ENCODE measurements around the gene EZH1. TPM values are rescaled to one million over a fixed set of nuclear protein-coding genes. Genes with fewer than 3 reads are reported as not detected.

Gene EZH1
- total RNA-seq, 6 donors from 2014 or later: 30.7 to 122 (median 55.0) TPM

DNA sequence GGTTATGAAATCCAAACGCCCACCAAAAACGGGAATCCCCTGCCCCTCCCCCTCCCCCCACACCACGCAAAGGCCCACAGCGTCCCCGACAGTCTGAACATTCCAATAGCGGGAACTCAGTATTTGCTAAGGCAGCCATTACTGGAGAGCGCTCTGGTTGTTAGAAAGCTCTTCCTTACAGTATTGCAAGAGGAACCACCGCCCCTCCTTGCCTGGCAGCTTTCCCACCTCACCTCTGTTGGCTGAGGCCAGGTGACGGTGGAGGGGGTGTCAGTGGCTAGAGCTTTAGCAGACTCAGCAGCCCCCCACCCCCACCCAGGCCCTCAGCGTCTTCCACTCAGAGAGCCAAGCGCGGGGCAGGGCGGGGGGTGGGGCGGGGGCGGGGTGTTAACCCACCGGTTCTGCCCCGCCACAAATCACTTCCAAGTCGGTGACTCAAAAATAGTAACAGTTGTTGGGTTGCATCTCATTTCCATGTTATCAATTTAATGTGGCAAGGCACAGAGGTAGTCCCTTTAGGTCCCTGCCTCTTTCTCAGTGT lies 65.8 kb downstream of the EZH1 start:
- Histone ChIP-seq H3K4me1 (peaks cover 73 to 88% (median 75%) of the 10 kb centered on the region in 4 donors), H3K27me3 (peaks cover 0 to 9% (median 3%) of the 10 kb centered on the region in 4 donors), H3K27ac (peak overlapping the region; percentile 91 to 98 (median 93)), H3K36me3 (no peaks in the 10 kb centered on the region), H3K4me3 (peak overlapping the region in 3 of 4 donors; percentile 85 to 92 (median 85)), H3K9me3 (no peaks in the 10 kb centered on the region)
- peak; percentile 39 to 76 for DNase-seq
- TF ChIP-seq EP300 (IDR thresholded peaks at IDR 0.05): peak in 1 of 4 donors; percentile 2
- no peak for TF ChIP-seq POLR2AphosphoS5 (IDR thresholded peaks at IDR 0.05)
- WGBS, 2 donors: 3 to 6% methylated on average over 13 to 16 of the region's 18 CpGs
- no peak for ATAC-seq (ENCODE audit: low FRiP score in 2 of 2)

DNA sequence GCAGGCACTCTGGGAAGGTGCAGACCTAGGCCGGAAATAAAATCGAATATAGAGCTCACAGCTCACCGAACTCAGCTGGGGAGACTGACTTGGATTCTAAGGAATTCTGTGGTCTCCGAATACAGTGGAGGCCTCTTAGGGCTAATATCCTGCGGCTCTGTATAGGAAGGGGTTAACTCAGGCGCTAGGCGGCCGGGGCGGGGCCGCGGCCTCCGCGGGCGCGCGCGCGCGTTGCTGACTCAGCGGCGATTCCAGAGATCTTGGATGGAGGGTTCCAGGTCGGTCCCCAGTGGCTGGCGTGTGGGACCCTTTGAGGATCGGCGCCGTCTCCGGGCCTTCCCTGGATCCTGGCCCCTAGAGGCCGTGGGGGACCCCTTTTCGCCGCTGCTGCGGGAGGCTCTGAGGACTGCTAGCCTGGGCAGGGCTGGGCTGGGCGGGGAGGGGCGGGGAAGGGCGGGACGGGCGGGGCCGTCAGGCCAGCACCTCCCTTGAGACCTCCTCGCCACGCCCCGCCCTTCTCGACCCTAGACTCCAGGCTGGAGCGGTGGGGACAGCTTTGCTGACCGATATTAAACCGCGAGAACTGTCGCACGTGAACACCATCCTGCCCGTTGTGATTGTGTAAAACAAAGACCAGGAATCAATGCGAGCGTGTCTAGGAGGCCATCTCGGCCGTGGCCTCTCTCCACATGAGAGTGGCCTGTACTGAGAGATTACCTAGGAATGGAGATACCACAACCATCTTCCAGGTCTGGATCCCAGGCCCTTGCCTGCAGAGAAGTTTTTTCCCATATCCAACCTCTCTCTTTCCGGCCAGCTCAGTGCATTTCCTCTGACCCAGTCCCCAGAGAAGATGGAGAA lies 66.7 kb downstream of the EZH1 start:
- ATAC-seq (ENCODE audit: low FRiP score in 2 of 2): peak; percentile 70 to 79
- WGBS, 2 donors: 1% methylated on average over 17 to 23 of the region's 53 CpGs
- peak; percentile 94 to 98 for DNase-seq
- TF ChIP-seq POLR2A (IDR thresholded peaks at IDR 0.05) (peak in 3 of 4 donors; percentile 34 to 65 (median 54)), POLR2AphosphoS5 (IDR thresholded peaks at IDR 0.05) (peak; percentile 29 to 56)
- TF ChIP-seq, protein P1, sequence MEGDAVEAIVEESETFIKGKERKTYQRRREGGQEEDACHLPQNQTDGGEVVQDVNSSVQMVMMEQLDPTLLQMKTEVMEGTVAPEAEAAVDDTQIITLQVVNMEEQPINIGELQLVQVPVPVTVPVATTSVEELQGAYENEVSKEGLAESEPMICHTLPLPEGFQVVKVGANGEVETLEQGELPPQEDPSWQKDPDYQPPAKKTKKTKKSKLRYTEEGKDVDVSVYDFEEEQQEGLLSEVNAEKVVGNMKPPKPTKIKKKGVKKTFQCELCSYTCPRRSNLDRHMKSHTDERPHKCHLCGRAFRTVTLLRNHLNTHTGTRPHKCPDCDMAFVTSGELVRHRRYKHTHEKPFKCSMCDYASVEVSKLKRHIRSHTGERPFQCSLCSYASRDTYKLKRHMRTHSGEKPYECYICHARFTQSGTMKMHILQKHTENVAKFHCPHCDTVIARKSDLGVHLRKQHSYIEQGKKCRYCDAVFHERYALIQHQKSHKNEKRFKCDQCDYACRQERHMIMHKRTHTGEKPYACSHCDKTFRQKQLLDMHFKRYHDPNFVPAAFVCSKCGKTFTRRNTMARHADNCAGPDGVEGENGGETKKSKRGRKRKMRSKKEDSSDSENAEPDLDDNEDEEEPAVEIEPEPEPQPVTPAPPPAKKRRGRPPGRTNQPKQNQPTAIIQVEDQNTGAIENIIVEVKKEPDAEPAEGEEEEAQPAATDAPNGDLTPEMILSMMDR (IDR thresholded peaks at IDR 0.05): no peak
- Histone ChIP-seq H3K27ac (peak overlapping the region; percentile 91 to 98 (median 93)), H3K36me3 (peaks cover 0 to 5% (median 2%) of the 10 kb centered on the region in 4 donors), H3K9me3 (no peaks in the 10 kb centered on the region), H3K27me3 (peaks cover 0 to 6% (median 3%) of the 10 kb centered on the region in 4 donors), H3K4me1 (peaks cover 73 to 88% (median 76%) of the 10 kb centered on the region in 4 donors), H3K4me3 (peak overlapping the region; percentile 64 to 92 (median 85))

DNA sequence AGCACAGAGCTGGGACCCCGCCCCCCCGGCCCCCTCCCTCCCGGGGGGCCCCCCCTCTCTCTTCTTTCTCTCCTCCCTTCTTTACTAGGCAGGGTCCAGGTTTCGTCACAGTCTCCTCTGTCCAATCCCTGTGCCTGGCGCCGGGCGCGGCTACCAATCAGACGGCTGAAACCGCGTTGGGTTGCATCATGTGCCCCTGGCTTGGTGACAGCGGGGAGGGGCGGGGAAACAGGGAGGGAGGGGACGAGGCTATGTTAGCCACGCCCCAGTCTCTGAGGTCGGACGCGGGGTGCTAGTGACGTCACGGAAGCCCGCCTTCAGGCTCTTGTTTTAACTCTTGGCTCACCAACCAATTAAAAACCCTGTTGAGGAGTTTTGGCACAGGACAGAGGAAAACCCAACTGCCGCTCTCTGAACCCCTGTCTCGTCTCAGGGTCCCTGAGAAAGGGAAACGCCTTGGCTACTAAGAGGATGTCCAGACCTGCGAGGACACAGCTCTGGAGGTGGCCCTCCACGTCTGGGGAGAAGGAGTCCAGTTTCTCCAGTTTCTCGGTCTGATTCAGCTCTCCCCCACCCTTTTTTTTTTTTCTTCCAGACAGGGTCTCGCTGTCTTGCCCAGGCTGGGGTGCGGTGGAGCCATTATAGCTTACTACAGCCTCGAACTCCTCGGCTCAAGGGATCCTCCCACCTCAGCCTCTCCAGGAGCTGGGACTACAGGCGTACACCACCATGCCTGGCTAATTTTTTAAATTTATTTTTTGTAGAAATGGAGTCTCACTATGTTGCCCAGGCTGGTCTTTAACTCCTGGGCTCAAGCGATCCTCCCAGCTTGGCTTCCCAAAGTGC lies 67.6 kb downstream of the EZH1 start:
- DNase-seq: peak; percentile 98 to 99
- peaks cover 64 to 79% (median 68%) of the 10 kb centered on the region in 4 donors for H3K4me1 ChIP-seq
- TF ChIP-seq, protein P1 (IDR thresholded peaks at IDR 0.05): no peak
- TF ChIP-seq POLR2AphosphoS5 (IDR thresholded peaks at IDR 0.05): peak in 1 of 2 donors; percentile 13
- H3K27me3 ChIP-seq: peaks cover 0 to 6% (median 1%) of the 10 kb centered on the region in 4 donors
- H3K4me3 ChIP-seq: peak overlapping the region; percentile 81 to 92 (median 85)
- 2 to 5% methylated on average over 12 to 30 of the region's 33 CpGs for WGBS, 2 donors
- peak; percentile 86 to 94 for ATAC-seq (ENCODE audit: low FRiP score in 2 of 2)
- H3K36me3 ChIP-seq: peaks cover 0 to 15% (median 6%) of the 10 kb centered on the region in 4 donors
- peak overlapping the region; percentile 91 to 98 (median 93) for H3K27ac ChIP-seq
- H3K9me3 ChIP-seq: no peaks in the 10 kb centered on the region

DNA sequence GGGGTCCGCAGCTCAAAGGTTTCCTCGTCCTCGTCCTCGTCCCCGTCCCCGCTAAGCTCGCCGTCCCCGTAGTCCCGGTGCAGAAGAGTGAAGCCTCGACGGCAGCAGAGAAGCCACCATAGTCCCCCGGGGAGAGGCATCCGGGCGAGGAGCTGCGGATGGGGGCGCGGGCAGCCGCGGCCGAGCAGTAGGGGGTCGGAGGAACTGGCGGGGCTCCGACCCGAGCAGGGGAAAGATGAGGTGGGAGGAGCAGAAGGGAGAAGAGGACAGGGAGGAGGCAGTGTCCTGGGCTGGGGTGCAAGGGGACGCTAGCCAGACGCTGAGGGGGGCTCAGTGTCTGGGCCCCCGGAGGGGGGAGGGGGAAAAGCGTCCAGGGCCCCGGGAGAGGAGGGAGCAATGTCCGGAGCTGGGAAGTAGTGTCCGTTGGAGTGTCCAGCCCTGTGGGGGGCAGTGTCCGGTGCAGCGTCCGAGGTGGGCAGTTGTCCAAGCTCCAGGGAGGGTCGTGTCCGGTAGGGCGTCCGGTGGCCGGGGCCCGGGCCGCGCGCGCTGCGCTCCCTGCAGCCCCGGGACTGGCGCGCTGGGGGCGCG lies 68.3 kb downstream of the EZH1 start, which contains the start of gene PLEKHH3:
TSS of gene PLEKHH3 (minus strand) at position 571 of the 588 bp plus-strand sequence. CDS start at position 140, 431 bp downstream.
- DNase-seq (no peak), ATAC-seq (ENCODE audit: low FRiP score in 2 of 2) (peak in 1 of 2 donors; percentile 1)
- no peaks in the 10 kb centered on the region for H3K9me3 ChIP-seq
- peaks cover 0 to 6% (median 1%) of the 10 kb centered on the region in 4 donors for H3K27me3 ChIP-seq
- peaks cover 60 to 75% (median 61%) of the 10 kb centered on the region in 4 donors for H3K4me1 ChIP-seq
- peaks cover 0 to 22% (median 13%) of the 10 kb centered on the region in 4 donors for H3K36me3 ChIP-seq
- TF ChIP-seq EP300 (IDR thresholded peaks at IDR 0.05) (no peak), POLR2A (IDR thresholded peaks at IDR 0.05) (peak in 3 of 4 donors; percentile 25 to 81 (median 73)), POLR2AphosphoS5 (IDR thresholded peaks at IDR 0.05) (peak; percentile 60 to 76)
- TF ChIP-seq, protein P1 (IDR thresholded peaks at IDR 0.05): peak in 3 of 6 experiments; percentile 17 to 47 (median 38)
- peak within 1 kb of the TSS; percentile 91 to 98 (median 93) for H3K27ac ChIP-seq
- peak within 1 kb of the TSS; percentile 81 to 92 (median 85) for H3K4me3 ChIP-seq
- WGBS, 2 donors: 0 to 1% methylated on average over 11 to 29 of the region's 51 CpGs

Measured in upper lobe of left lung (tissue), 6 donors.